MCF 10A (cell line): ENCODE data around the gene CSNK1G2. TPM values are rescaled to one million over a fixed set of nuclear protein-coding genes. Genes with fewer than 3 reads are reported as not detected.

Experiments
- BruUV-seq: library from RNA; stranded (reverse); fragments of 400-500 nt; replicated peaks from 2 replicates; lab custom pipeline; 2021; lab: Mats Ljungman, UMichigan
- CTCF ChIA-PET: fragments of 300-600 bp; sonication (Branson Sonifier 250); formaldehyde crosslinking; extraction: SDS; loops from one replicate; lab custom pipeline; 2021; ENCODE audit warnings: antibody characterized with exemption, inconsistent platforms; lab: Yijun Ruan, JAX
- POLR2A ChIA-PET: fragments of 300-600, 350-650 bp; sonication (Branson Sonifier 250); formaldehyde crosslinking; extraction: SDS; loops from one replicate; lab custom pipeline; 2020; ENCODE audit warnings: antibody characterized with exemption, inconsistent platforms; lab: Yijun Ruan, JAX
- DNase-seq: peaks from one replicate; pipeline ENCODE4 v3.0.0-alpha.2; 2018; ENCODE audit not compliant: unreplicated experiment
- H3K27ac Mint-ChIP-seq: one replicate; pipeline ENCODE4 v1.8.0; 2022; ENCODE audit warnings: mild to moderate bottlenecking, low read depth, mixed read lengths; ENCODE audit not compliant: unreplicated experiment
- H3K27me3 Mint-ChIP-seq: one replicate; pipeline ENCODE4 v1.8.0; 2022; ENCODE audit warnings: mixed read lengths; ENCODE audit not compliant: insufficient read depth, unreplicated experiment
- H3K36me3 Mint-ChIP-seq: one replicate; pipeline ENCODE4 v1.8.0; 2022; ENCODE audit warnings: mild to moderate bottlenecking, moderate library complexity, mixed read lengths; ENCODE audit not compliant: insufficient read depth, unreplicated experiment
- H3K4me1 Mint-ChIP-seq: one replicate; pipeline ENCODE4 v1.8.0; 2022; ENCODE audit warnings: mixed read lengths; ENCODE audit not compliant: insufficient read depth, unreplicated experiment
- H3K4me3 Mint-ChIP-seq: one replicate; pipeline ENCODE4 v1.8.0; 2022; ENCODE audit warnings: mild to moderate bottlenecking, moderate library complexity, mixed read lengths; ENCODE audit not compliant: unreplicated experiment
- H3K9me3 Mint-ChIP-seq: one replicate; pipeline ENCODE4 v1.8.0; 2022; ENCODE audit warnings: mixed read lengths; ENCODE audit not compliant: unreplicated experiment
- CTCF ChIP-seq: fragments of 200-600 bp; IDR thresholded peaks from one replicate; pipeline ENCODE4 v1.8.0; 2022; ENCODE audit warnings: antibody characterized with exemption, mild to moderate bottlenecking; ENCODE audit not compliant: unreplicated experiment
- intact Hi-C: fragments of 100-400 bp; cut with micrococcal nuclease; formaldehyde crosslinking; loops from 2 replicates; pipeline ENCODE4 v1.14.1; 2022
- total RNA-seq: library from RNA; stranded (reverse); gene quantifications from 2 replicates; pipeline ENCODE4 v1.2.3, GENCODE V29; 2022

CSNK1G2 gene
- total RNA-seq, 1 experiment from 2014 or later = 48.5 TPM

GRCh38 chr19:2027361-2027760 lies 86.4 kb downstream of the CSNK1G2 start:
- intact Hi-C loops = no loop called here
- no TSS peak for BruUV-seq
- DNase-seq = peak; percentile 87
- Mint-ChIP-seq H3K27ac (peak overlapping the region; percentile 17), H3K9me3 (no peaks in the 10 kb centered on the region), H3K27me3 (no peaks in the 10 kb centered on the region), H3K36me3 (no peaks in the 10 kb centered on the region), H3K4me3 (no peak overlapping the region), H3K4me1 (peaks cover 20% of the 10 kb centered on the region)
- POLR2A ChIA-PET = interaction anchor here (0.7 to 1.6 kb wide), 4 partner anchors 32 to 63 kb away, joined by 3 to 4 read pairs (median 4); no protein-coding TSS in a partner anchor
- CTCF ChIA-PET = interaction anchor here (0.6 to 1.2 kb wide), 7 partner anchors 16 to 610 kb away, joined by 3 to 9 read pairs (median 5); no protein-coding TSS in a partner anchor
- no peak for TF ChIP-seq CTCF

Other genes with a start within 250 kb of the CSNK1G2 start
- 0.02 TPM in 1 of 2 replicates, not detected in the other for gene ONECUT3, start 187.7 kb upstream of the CSNK1G2 start, total RNA-seq
- gene ATP8B3, start 128.9 kb upstream of the CSNK1G2 start, total RNA-seq = 5.6 and 9.3 TPM in 2 replicates
- gene REXO1, start 92.7 kb upstream of the CSNK1G2 start, total RNA-seq = 28.7 and 36.4 TPM in 2 replicates
- 27.0 and 45.5 TPM in 2 replicates for gene KLF16, start 77.6 kb upstream of the CSNK1G2 start, total RNA-seq
- gene ABHD17A, start 55.7 kb upstream of the CSNK1G2 start, total RNA-seq = 38.9 and 39.5 TPM in 2 replicates
- 6.8 and 6.9 TPM in 2 replicates for gene ADAT3, start 35.8 kb upstream of the CSNK1G2 start, total RNA-seq
- 48.7 and 67.2 TPM in 2 replicates for gene SCAMP4, start 35.8 kb upstream of the CSNK1G2 start, total RNA-seq
- 53.1 and 53.4 TPM in 2 replicates for gene BTBD2, start 74.5 kb downstream of the CSNK1G2 start, total RNA-seq
- gene MKNK2, start 110.1 kb downstream of the CSNK1G2 start, total RNA-seq = 146 and 224 TPM in 2 replicates
- 40.9 and 47.2 TPM in 2 replicates for gene MOB3A, start 155.2 kb downstream of the CSNK1G2 start, total RNA-seq
- gene IZUMO4, start 155.7 kb downstream of the CSNK1G2 start, total RNA-seq = 3.1 and 5.3 TPM in 2 replicates
- gene AP3D1, start 210.4 kb downstream of the CSNK1G2 start, total RNA-seq = 172 and 181 TPM in 2 replicates
- 27.0 and 28.4 TPM in 2 replicates for gene DOT1L, start 222.8 kb downstream of the CSNK1G2 start, total RNA-seq